Kidney epithelial cell (primary cell): ENCODE data around the gene VPS13C. TPM values are rescaled to one million over a fixed set of nuclear protein-coding genes. Genes with fewer than 3 reads are reported as not detected.

Experiments used
- DNase-seq: peaks from one replicate; pipeline ENCODE4 v3.0.0-alpha.2; 2010; ENCODE audit warnings: low read depth
- H3K27me3 ChIP-seq: 2 replicates; pipeline ENCODE4 v1.6.0; 2011; ENCODE audit warnings: low read length; ENCODE audit not compliant: control insufficient read depth, insufficient read depth
- H3K36me3 ChIP-seq: 2 replicates; pipeline ENCODE4 v1.5.1; 2011; ENCODE audit warnings: low read length; ENCODE audit not compliant: control insufficient read depth, insufficient read depth
- H3K4me3 ChIP-seq: 2 replicates; pipeline ENCODE4 v1.5.1; 2011; ENCODE audit warnings: low read depth, mild to moderate bottlenecking, control low read depth, low read length
- total RNA-seq: library from RNA; depleted of rRNA; stranded (reverse); fragments of >200 nt; gene quantifications from 2 replicates; pipeline ENCODE4 v1.2.3, GENCODE V29; 2015
- TF ChIP-seq, protein P1 (sequence below): IDR thresholded peaks from 2 replicates; pipeline ENCODE4 v1.5.1; 2011; ENCODE audit warnings: mild to moderate bottlenecking, moderate library complexity, low read length, control low read depth, inconsistent platforms; ENCODE audit not compliant: insufficient read depth, poor library complexity, severe bottlenecking

VPS13C gene
- total RNA-seq, 1 donor from 2014 or later, result 48.3 TPM

DNA sequence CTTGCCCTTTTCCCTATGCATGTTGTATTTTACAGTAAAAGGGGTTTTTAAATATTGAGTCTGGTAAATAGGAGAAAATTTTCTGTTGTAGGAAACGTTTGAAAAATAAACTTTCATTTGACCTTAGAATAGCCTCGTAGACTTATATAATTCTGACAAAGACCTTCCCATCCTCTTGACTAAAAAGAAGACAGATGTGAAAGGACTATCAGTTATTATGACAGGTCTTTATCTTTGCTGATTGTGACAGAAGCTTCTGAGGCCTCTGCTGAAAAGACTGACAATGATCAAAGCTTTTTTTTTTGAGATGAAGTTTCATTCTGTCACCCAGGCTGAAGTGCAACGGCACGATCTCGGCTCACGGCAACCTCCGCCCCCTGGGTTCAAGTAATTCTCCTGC is 30.7 kb upstream of the VPS13C start:
- H3K27me3 ChIP-seq, result no peaks in the 10 kb centered on the region
- H3K4me3 ChIP-seq, result no peak overlapping the region
- TF ChIP-seq, protein P1, sequence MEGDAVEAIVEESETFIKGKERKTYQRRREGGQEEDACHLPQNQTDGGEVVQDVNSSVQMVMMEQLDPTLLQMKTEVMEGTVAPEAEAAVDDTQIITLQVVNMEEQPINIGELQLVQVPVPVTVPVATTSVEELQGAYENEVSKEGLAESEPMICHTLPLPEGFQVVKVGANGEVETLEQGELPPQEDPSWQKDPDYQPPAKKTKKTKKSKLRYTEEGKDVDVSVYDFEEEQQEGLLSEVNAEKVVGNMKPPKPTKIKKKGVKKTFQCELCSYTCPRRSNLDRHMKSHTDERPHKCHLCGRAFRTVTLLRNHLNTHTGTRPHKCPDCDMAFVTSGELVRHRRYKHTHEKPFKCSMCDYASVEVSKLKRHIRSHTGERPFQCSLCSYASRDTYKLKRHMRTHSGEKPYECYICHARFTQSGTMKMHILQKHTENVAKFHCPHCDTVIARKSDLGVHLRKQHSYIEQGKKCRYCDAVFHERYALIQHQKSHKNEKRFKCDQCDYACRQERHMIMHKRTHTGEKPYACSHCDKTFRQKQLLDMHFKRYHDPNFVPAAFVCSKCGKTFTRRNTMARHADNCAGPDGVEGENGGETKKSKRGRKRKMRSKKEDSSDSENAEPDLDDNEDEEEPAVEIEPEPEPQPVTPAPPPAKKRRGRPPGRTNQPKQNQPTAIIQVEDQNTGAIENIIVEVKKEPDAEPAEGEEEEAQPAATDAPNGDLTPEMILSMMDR, result no peak
- H3K36me3 ChIP-seq, result no peaks in the 10 kb centered on the region
- no peak for DNase-seq

DNA sequence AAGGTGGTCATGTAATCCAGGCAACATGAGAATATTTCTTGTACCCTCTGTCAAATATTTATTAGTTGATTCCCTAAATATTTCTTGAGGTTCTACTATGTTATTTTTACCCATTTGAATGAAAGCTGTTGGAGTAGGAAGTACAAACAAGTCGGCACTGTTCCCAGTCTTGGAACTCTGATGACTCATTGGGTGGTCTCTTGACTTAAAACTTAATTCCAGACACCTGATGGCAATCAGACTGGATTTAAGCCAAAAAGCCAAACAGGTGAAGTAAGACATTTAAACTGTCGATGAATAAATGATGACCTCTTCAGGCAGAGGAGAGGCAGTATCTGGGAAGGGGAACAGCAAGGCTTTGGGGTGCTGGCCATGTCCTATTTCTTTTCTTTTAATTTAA is 29.4 kb upstream of the VPS13C start:
- no peak for DNase-seq
- H3K27me3 ChIP-seq, result no peaks in the 10 kb centered on the region
- TF ChIP-seq, protein P1, result no peak
- no peaks in the 10 kb centered on the region for H3K36me3 ChIP-seq
- H3K4me3 ChIP-seq, result no peak overlapping the region

DNA sequence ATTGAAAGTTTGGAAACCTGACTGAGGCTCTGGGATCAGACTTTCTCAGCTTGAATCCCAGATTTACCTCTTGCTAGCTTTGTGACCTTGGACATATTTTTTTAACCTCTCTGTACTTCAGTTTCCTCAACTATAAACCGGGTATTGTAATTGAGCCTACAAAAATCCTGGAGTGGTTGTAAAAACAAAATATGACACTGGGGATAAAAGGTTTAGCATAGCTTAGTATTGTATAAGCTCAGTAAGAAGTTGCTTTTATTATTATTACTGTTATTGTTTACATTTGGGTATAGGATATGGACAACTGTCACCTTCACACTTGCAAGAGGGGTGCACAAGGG is 28.1 kb upstream of the VPS13C start:
- TF ChIP-seq, protein P1, result no peak
- Histone ChIP-seq H3K36me3 (no peaks in the 10 kb centered on the region), H3K27me3 (no peaks in the 10 kb centered on the region), H3K4me3 (no peak overlapping the region)
- DNase-seq, result no peak

DNA sequence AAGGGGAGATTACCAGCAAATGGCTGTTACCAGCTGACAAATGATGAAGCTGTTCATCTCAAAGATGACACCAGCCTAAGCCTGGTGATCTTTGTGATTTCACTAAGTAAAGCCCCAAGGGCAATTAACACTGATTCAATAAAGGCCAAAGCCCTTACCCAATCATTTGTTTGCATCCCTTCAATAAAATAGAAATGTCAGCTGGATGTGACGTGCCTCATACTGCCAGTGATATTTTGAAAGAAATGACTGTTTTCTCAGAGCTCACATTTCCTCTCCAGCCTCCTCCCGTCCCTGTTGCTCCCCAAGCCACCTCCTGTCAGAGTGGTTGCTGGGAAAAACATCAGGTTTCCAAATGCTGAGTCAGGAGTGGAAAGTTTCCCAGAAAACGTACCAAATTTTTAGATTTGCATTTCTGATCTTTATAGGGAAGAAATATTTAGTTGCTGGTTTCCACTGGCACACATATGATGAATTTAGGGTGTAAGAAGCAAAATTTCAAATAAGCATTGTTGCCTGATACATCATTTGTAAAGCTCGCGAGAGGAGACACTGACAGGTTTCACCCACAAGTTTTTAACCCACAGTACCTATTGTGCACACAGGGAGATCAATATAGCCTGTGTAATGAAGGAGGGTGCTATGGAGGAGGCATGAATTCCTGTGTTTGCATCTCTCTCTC is 27.6 kb upstream of the VPS13C start:
- TF ChIP-seq, protein P1, result no peak
- Histone ChIP-seq H3K36me3 (no peaks in the 10 kb centered on the region), H3K4me3 (no peak overlapping the region), H3K27me3 (no peaks in the 10 kb centered on the region)
- DNase-seq, result no peak

DNA sequence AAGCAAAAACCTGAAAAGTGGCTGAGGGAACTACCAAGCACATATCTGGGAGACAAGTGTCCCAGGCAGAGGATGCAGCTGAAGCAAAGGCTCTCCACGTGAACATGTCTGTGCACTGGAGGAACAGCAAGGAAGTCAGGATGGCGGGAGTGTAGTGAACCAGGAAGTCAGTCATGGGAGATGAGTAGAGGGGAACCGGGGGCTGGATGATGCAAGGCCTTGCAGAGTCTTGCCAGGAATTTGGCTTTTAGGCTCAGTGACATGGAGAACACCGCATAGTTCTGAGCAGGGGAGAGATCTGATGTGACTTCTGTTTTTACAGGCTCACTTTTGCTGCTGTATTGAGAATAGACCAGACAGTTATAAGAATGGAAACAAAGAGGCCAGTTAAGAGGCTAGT is 25.5 kb upstream of the VPS13C start:
- Histone ChIP-seq H3K36me3 (no peaks in the 10 kb centered on the region), H3K27me3 (no peaks in the 10 kb centered on the region), H3K4me3 (no peak overlapping the region)
- TF ChIP-seq, protein P1, result no peak
- no peak for DNase-seq

DNA sequence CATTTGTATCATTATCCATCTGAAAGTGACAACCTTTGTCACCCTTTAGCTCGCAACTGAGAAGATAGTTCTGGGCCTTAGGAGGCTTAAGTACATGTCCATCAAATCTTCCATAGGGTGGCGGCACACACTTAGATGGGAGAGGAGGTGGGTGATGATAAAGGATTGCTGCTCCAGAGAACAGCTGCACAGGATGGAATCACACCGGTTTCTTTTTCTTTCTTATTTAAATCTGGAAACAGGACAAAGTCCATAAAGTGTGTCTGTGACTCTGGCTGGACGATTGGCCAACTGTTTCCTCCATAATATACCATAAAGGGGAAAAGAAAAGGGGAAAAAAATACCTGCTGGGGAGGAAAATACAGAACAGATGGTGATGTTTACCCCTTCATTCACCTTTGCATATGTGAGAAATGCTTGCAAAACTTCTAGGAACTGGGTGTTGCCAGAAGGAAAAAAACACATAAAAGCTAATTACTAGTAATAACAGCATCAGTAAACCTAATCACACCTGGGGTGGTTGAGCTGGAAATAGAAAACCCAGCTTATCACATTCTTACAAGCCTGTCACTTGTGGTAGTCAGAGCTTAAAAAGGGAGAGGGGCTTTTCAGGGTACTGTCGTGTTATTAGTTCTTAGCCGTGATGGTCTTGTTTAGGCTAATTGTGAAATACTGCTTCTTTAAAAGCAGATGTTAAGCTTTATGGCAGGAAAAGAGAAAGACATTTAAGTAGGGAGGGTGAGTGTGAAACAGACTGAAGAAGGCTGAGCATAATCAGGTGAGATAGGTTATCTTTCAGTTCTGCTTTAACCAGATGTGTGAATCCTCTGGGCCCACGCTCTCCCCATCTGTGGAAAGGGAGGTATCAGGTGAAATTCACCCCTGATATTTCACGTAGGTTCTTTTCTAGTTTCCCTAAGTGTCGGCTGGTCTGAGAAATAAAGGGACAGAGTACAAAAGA is 23.2 kb upstream of the VPS13C start:
- no peak for DNase-seq
- no peaks in the 10 kb centered on the region for H3K27me3 ChIP-seq
- H3K4me3 ChIP-seq, result no peak overlapping the region

More for the DNA sequence above, 23.2 kb upstream of the VPS13C start:
- no peaks in the 10 kb centered on the region for H3K36me3 ChIP-seq
- TF ChIP-seq, protein P1, result no peak
